HG02870 (cell line): Measurements from ENCODE around the gene PPP1R1A.

Source experiments
- ATAC-seq: cut with Tn5 transposase; IDR thresholded peaks from one replicate; pipeline ENCODE4 v1.9.1; 2021; ENCODE audit warnings: mild to moderate bottlenecking, moderate library complexity; ENCODE audit not compliant: unreplicated experiment

PPP1R1A gene

GRCh38 chr12:54572881-54573280 lies 15.6 kb downstream of the PPP1R1A start:
- no peak for ATAC-seq

- ATAC-seq: no peak
Observed at GRCh38 chr12:54571193-54572188, 17.0 kb downstream of the PPP1R1A start.

- no peak for ATAC-seq
Observed at GRCh38 chr12:54569995-54570528, 18.4 kb downstream of the PPP1R1A start.

- no peak for ATAC-seq
Observed at GRCh38 chr12:54569072-54569471, 19.4 kb downstream of the PPP1R1A start.

GRCh38 chr12:54566792-54567191 lies 21.7 kb downstream of the PPP1R1A start:
- ATAC-seq: no peak

- no peak for ATAC-seq
Observed at GRCh38 chr12:54565986-54566544, 22.4 kb downstream of the PPP1R1A start.

- ATAC-seq: no peak
Observed at GRCh38 chr12:54565310-54565985, 23.0 kb downstream of the PPP1R1A start.

- ATAC-seq: no peak
Observed at GRCh38 chr12:54564768-54565167, 23.7 kb downstream of the PPP1R1A start.

GRCh38 chr12:54563787-54564186 lies 24.7 kb downstream of the PPP1R1A start:
- ATAC-seq: no peak

GRCh38 chr12:54562750-54563356 lies 25.6 kb downstream of the PPP1R1A start:
- ATAC-seq: no peak

- no peak for ATAC-seq
Observed at GRCh38 chr12:54561164-54561563, 27.3 kb downstream of the PPP1R1A start.

- ATAC-seq: peak; percentile 99
Observed at GRCh38 chr12:54560374-54560858, 28.0 kb downstream of the PPP1R1A start.

GRCh38 chr12:54558759-54559158 lies 29.7 kb downstream of the PPP1R1A start:
- no peak for ATAC-seq

- ATAC-seq: no peak
Observed at GRCh38 chr12:54558311-54558710, 30.1 kb downstream of the PPP1R1A start.

GRCh38 chr12:54555670-54556257 lies 32.7 kb downstream of the PPP1R1A start:
- ATAC-seq: no peak

- peak; percentile 17 for ATAC-seq
Observed at GRCh38 chr12:54549774-54550451, 38.5 kb downstream of the PPP1R1A start.

- ATAC-seq: no peak
Observed at GRCh38 chr12:54546511-54546910, 41.9 kb downstream of the PPP1R1A start.

GRCh38 chr12:54544743-54545142 lies 43.7 kb downstream of the PPP1R1A start:
- no peak for ATAC-seq

- ATAC-seq: no peak
Observed at GRCh38 chr12:54543526-54543925, 44.9 kb downstream of the PPP1R1A start.
